WI38 (cell line): ENCODE data around the gene OXSM.

Experiments
- H3K4me3 ChIP-seq: 2 replicates; pipeline ENCODE4 v1.5.1; 2011; ENCODE audit warnings: low read depth, mild to moderate bottlenecking, control low read depth, low read length
- TF ChIP-seq, protein P1 (sequence below): IDR thresholded peaks from 2 replicates; pipeline ENCODE4 v1.5.1; 2012; ENCODE audit warnings: low read depth, mild to moderate bottlenecking, control low read depth, low read length

Gene OXSM

DNA sequence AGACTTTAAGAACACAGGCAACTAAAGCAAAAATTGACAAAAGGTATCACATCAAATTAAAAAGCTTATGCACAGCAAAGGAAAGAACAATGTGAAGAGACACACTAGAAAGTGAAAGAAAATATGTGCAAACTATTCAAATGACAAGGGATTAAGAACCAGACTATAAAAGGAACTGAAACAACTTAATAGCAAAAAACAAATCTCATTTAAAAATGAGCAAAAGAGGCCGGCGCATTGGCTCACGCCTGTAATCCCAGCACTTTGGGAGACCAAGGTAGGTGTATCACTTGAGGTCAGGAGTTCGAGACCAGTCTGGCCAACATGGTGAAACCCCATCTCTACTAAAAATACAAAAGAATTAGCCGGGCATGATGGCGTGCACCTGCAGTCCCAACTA is 21.0 kb upstream of the OXSM start:
- no peak overlapping the region for H3K4me3 ChIP-seq
- TF ChIP-seq, protein P1, sequence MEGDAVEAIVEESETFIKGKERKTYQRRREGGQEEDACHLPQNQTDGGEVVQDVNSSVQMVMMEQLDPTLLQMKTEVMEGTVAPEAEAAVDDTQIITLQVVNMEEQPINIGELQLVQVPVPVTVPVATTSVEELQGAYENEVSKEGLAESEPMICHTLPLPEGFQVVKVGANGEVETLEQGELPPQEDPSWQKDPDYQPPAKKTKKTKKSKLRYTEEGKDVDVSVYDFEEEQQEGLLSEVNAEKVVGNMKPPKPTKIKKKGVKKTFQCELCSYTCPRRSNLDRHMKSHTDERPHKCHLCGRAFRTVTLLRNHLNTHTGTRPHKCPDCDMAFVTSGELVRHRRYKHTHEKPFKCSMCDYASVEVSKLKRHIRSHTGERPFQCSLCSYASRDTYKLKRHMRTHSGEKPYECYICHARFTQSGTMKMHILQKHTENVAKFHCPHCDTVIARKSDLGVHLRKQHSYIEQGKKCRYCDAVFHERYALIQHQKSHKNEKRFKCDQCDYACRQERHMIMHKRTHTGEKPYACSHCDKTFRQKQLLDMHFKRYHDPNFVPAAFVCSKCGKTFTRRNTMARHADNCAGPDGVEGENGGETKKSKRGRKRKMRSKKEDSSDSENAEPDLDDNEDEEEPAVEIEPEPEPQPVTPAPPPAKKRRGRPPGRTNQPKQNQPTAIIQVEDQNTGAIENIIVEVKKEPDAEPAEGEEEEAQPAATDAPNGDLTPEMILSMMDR, result no peak

- no peak overlapping the region for H3K4me3 ChIP-seq
- TF ChIP-seq, protein P1, result no peak
These were observed 14.0 kb upstream of the OXSM start for GRCh38 chr3:25775936-25776335.

- no peak overlapping the region for H3K4me3 ChIP-seq
- TF ChIP-seq, protein P1, result no peak
These were observed 9.3 kb upstream of the OXSM start for GRCh38 chr3:25780618-25781017.

DNA sequence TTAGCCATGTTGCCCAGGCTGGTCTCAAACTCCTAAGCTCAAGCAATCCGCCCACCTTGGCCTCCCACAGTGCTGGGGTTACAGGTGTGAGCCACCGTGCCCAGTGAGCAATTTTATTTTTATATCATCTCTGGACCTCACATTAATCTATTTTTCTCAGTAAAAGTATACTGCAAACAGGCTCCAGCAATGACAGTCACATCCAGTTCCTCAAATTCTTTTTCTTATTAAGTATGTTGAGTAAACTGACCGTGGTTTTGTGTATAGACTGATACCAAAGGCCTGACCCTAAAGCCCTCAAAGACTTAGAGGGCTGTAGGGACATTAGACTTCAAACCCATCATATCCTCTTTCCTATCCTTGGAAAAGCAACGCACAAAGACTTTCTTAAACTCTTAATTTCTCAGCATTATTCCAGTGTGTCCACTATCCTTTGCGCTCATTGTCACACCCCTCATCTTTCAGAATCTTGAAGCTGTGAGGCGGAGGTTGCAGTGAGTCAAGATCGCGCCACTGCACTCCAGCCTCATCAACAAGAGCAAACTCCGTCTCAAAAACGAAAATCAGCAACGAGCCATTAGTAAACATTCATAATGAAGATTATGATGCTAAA is 8.6 kb upstream of the OXSM start:
- TF ChIP-seq, protein P1, result no peak

DNA sequence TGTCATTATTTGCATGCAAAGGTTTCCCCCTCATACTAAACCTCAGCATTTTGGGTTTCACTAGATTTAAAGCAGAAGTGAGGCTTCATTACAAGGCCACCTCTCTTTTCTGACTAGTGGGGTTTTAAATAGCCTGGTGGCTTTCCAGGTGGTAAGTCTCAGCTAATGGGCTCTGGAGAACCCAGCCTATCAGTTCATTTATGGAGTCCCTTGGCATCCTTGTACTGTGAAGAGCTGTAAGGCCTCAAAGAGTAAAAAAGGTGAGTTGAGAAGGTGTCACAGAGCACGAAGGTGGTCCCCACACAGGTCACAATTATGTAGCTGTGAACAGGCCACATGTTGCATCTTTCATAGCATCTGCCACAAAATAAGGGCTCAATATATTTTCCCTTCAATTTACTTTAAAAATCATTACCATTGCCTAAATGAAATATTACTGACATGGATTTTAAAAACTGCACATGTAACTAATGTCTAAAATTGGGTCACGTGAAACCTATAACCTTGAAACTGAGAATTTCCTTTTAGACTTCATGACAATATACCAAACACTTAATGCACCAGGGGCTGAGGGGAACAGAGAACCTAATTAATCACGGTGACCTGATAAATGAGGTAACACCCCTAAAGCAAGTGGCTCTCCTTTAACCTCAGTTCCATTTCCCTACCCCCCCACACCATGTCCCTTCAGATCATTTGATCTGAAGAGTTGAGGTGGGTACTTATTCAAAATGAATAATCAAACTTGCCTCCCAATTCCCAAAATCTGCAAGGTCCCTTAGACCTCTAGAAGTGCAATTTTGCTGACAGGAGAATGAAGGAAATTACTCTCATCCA is 7.9 kb upstream of the OXSM start:
- TF ChIP-seq, protein P1, result no peak
- peak overlapping the region; percentile 88 for H3K4me3 ChIP-seq

More for the DNA sequence above, 8.6 kb upstream of the OXSM start:
- H3K4me3 ChIP-seq, result no peak overlapping the region

- TF ChIP-seq, protein P1, result no peak
These were observed 7.3 kb upstream of the OXSM start for GRCh38 chr3:25782636-25782937.

DNA sequence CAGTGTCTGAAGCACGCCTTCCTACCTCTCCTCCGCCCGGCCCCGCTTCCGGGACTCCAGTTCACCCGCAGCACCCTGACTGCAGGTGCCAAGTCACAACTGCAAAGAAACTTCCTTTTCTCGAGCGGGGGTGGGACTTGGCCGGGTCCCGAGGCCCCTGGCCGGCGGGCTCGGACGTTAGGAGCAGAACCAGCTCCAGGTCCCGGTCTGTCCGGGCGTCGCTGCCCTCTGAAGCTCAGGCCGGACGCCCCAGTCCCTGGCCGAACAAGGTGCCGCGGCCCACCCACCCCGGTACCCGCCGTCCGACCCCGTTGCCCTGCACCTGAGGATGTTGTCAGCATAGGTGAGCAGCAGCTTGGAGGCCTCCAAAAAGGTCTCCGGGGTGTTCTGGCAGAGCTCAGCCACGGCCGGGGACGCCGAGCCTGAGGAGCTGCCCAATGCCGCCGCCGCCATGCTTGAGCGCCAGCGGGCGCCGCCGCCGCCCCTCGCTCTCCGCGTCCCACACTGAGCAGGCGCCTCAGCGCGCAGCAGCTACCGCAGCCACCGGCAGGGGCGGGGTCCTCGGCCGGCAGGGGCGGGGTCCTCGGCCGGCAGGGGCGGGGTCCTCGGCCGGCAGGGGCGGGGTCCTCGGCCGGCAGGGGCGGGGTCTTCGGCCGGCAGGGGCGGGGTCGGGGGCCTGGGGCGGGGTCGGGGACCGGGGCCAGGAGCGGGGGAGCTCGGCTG is 6.8 kb upstream of the OXSM start, which contains the start of gene NGLY1:
Gene NGLY1 (minus strand): TSS at position 506 of the 723 bp plus-strand sequence. CDS start 53 bp downstream, at position 453.
- TF ChIP-seq, protein P1, result no peak
- peak within 1 kb of the TSS; percentile 88 for H3K4me3 ChIP-seq

More at GRCh38 chr3:25782636-25782937, 7.3 kb upstream of the OXSM start:
- H3K4me3 ChIP-seq, result peak overlapping the region; percentile 88
